OCI-LY3 (cell line): ENCODE data around the gene EYS.

Experiments used
- H2AFZ ChIP-seq: fragments of 200-600, 300-600 bp; shearing (Covaris generic); 2 replicates; pipeline ENCODE4 v1.6.0; 2014; ENCODE audit warnings: antibody characterized with exemption, low read depth, low read length
- H3K27ac ChIP-seq: fragments of 200-600, 300-600 bp; sonication (generic); 2 replicates; pipeline ENCODE4 v1.5.1; 2014; ENCODE audit warnings: mild to moderate bottlenecking, low read length, moderate library complexity, mixed read lengths
- H3K27me3 ChIP-seq: fragments of 200-600, 300-600 bp; sonication (generic); 2 replicates; pipeline ENCODE4 v1.6.1; 2014; ENCODE audit warnings: low read depth, low read length, mixed read lengths
- H3K36me3 ChIP-seq: fragments of 200-600, 300-600 bp; sonication (generic); replicated peaks from 2 replicates; pipeline ENCODE3; 2014; ENCODE audit warnings: low read depth, low read length, mixed read lengths
- H3K4me1 ChIP-seq: fragments of 300-600, 200-600 bp; sonication (generic); 2 replicates; pipeline ENCODE4 v1.6.1; 2014; ENCODE audit warnings: low read length, mixed read lengths
- H3K4me2 ChIP-seq: fragments of 200-600, 300-600 bp; sonication (generic); 2 replicates; pipeline ENCODE4 v1.6.1; 2014; ENCODE audit warnings: low read length, mixed read lengths
- H3K4me3 ChIP-seq: fragments of 300-600, 200-600 bp; sonication (generic); 2 replicates; pipeline ENCODE4 v1.5.1; 2014; ENCODE audit warnings: antibody characterized with exemption, mild to moderate bottlenecking, low read length, moderate library complexity
- H3K79me2 ChIP-seq: fragments of 300-600, 200-600 bp; shearing (Covaris generic); 2 replicates; pipeline ENCODE4 v1.6.1; 2014; ENCODE audit warnings: mild to moderate bottlenecking, low read length, mixed read lengths
- H3K9ac ChIP-seq: fragments of 300-600, 200-600 bp; shearing (Covaris generic); 2 replicates; pipeline ENCODE4 v1.6.0; 2014; ENCODE audit warnings: mild to moderate bottlenecking, low read length, moderate library complexity
- H3K9me3 ChIP-seq: fragments of 200-600, 300-600 bp; shearing (Covaris generic); 2 replicates; pipeline ENCODE4 v1.6.1; 2014; ENCODE audit warnings: low read length, mixed read lengths; ENCODE audit not compliant: insufficient read depth
- H4K20me1 ChIP-seq: fragments of 200-600, 300-600 bp; sonication (generic); 2 replicates; pipeline ENCODE4 v1.6.1; 2016; ENCODE audit warnings: low read length, mixed read lengths; ENCODE audit not compliant: insufficient read depth
- CTCF ChIP-seq: fragments of 200-600, 300-600 bp; sonication (generic); IDR thresholded peaks from 2 replicates; pipeline ENCODE4 v1.5.1; 2014; ENCODE audit warnings: antibody characterized with exemption, low read length, low read depth
- EZH2phosphoT487 ChIP-seq: fragments of 200-600 bp; shearing (Covaris generic); IDR thresholded peaks from 2 replicates; pipeline ENCODE4 v1.6.1; 2018; ENCODE audit warnings: antibody characterized with exemption, mixed run types, low read depth

The EYS gene

GRCh38 chr6:65680232-65680631, 26.8 kb downstream of the EYS start:
- no peak overlapping the region for H2AFZ ChIP-seq
- H3K4me1 ChIP-seq, result no peaks in the 10 kb centered on the region
- H3K9me3 ChIP-seq, result no peaks in the 10 kb centered on the region
- H3K79me2 ChIP-seq, result no peaks in the 10 kb centered on the region
- H3K4me2 ChIP-seq, result no peak overlapping the region
- H3K36me3 ChIP-seq, result no peaks in the 10 kb centered on the region
- H3K27ac ChIP-seq, result no peak overlapping the region
- H3K4me3 ChIP-seq, result no peak overlapping the region
- no peaks in the 10 kb centered on the region for H3K27me3 ChIP-seq
- H4K20me1 ChIP-seq, result no peaks in the 10 kb centered on the region
- no peak overlapping the region for H3K9ac ChIP-seq
- TF ChIP-seq EZH2phosphoT487 (no peak), CTCF (no peak)

DNA sequence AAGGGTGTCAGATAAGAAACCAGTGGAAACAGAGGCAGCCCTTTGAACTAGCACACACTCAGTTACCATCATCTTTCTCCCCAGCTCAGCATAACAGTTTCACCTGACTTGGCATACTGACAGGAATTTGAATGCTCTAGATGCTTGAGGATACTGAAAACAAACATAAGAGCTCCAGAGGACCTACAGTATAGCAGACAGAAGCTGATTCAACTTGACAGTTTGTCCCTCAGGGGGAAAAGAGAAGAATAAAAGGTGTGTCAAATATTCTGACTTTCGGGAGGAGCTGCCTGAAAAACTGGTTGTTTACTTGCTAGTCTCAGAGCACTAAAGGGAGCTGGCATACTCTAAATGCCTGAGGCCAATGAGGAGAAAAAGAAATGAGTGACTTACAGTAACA, 35.1 kb downstream of the EYS start:
- peaks cover 8% of the 10 kb centered on the region for H3K9me3 ChIP-seq
- H3K27ac ChIP-seq, result no peak overlapping the region
- TF ChIP-seq CTCF, result no peak
- H4K20me1 ChIP-seq, result no peaks in the 10 kb centered on the region
- H3K4me3 ChIP-seq, result no peak overlapping the region
- no peaks in the 10 kb centered on the region for H3K27me3 ChIP-seq
- no peaks in the 10 kb centered on the region for H3K4me1 ChIP-seq
- H3K4me2 ChIP-seq, result no peak overlapping the region
- H3K79me2 ChIP-seq, result no peaks in the 10 kb centered on the region
- H2AFZ ChIP-seq, result no peak overlapping the region; the same call in 1 of the 2 replicates
- H3K36me3 ChIP-seq, result no peaks in the 10 kb centered on the region
- no peak overlapping the region for H3K9ac ChIP-seq

GRCh38 chr6:65667916-65668656, 38.9 kb downstream of the EYS start:
- Histone ChIP-seq H3K9ac (no peak overlapping the region), H3K4me3 (no peak overlapping the region), H3K79me2 (no peaks in the 10 kb centered on the region), H3K27me3 (no peaks in the 10 kb centered on the region), H2AFZ (no peak overlapping the region), H3K4me1 (no peaks in the 10 kb centered on the region), H3K9me3 (no peaks in the 10 kb centered on the region), H3K4me2 (no peak overlapping the region), H4K20me1 (no peaks in the 10 kb centered on the region), H3K27ac (no peak overlapping the region), H3K36me3 (no peaks in the 10 kb centered on the region)
- TF ChIP-seq CTCF, result no peak
- no peak for TF ChIP-seq EZH2phosphoT487

GRCh38 chr6:65650086-65650485, 56.9 kb downstream of the EYS start:
- Histone ChIP-seq H3K4me1 (peaks cover 11% of the 10 kb centered on the region), H3K9me3 (no peaks in the 10 kb centered on the region), H3K4me2 (no peak overlapping the region), H3K36me3 (no peaks in the 10 kb centered on the region), H3K4me3 (no peak overlapping the region), H2AFZ (no peak overlapping the region), H4K20me1 (no peaks in the 10 kb centered on the region), H3K79me2 (no peaks in the 10 kb centered on the region), H3K27ac (no peak overlapping the region), H3K9ac (no peak overlapping the region), H3K27me3 (no peaks in the 10 kb centered on the region)
- no peak for TF ChIP-seq CTCF
- TF ChIP-seq EZH2phosphoT487, result no peak
